HG03280 (cell line): ENCODE measurements around the gene MOSPD3.
A peak's percentile ranks its signal among the peaks of the same experiment; 100 is the strongest.
"Not testable (repeated sequence)": the region's sequence is repeated elsewhere in the genome, so short reads cannot be mapped to it uniquely, and the experiment has no call there.

Experiments used
- ATAC-seq: cut with Tn5 transposase; IDR thresholded peaks from one replicate; pipeline ENCODE4 v1.9.1; 2021; ENCODE audit warnings: mild to moderate bottlenecking, moderate library complexity; ENCODE audit not compliant: unreplicated experiment

Gene MOSPD3, protein sequence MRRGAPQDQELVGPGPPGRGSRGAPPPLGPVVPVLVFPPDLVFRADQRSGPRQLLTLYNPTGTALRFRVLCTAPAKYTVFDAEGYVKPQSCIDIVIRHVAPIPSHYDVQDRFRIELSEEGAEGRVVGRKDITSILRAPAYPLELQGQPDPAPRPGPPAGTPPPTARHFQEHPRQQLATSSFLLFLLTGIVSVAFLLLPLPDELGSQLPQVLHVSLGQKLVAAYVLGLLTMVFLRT

DNA sequence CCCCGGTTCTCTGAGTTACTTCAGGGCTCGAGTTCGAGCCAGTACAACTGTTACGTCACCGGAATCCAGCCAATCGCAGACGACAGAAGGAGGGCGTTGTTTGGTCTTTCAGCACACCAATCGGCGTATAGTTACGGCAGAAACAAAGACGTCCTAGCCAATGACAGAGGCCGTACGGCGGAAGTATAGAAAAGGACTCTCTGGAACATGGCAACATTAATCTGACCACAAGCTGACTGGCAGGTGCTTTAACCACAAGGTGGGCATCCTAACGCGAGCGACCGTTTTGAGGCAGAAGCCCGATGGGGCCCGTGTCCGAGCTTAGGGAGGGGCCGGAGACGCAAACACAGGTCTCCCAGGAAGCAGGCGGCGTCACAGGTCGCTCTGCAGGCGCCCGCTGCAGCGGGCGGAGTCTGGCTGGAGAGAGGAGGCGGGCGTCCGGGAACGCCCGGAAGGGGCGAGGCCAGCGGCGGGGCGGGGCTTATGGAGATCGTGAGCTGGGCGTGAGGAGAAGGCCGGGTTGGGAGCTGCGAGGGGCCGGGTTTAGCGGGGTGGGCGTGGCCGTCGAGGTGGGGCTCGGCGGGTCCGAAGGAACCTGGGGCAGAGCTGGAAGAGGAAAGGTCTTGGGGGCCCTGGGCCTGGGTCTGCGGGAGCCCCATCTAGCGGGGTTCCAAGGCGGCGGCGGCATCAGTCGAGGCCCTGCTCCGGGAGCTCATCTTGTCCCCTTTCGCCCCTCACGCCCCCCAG lies at the start of gene MOSPD3:
TSS of gene MOSPD3 (plus strand) at position 558 of the 747 bp plus-strand sequence. CDS start 252 bp downstream, outside the sequence.
- ATAC-seq, result peak; percentile 95

DNA sequence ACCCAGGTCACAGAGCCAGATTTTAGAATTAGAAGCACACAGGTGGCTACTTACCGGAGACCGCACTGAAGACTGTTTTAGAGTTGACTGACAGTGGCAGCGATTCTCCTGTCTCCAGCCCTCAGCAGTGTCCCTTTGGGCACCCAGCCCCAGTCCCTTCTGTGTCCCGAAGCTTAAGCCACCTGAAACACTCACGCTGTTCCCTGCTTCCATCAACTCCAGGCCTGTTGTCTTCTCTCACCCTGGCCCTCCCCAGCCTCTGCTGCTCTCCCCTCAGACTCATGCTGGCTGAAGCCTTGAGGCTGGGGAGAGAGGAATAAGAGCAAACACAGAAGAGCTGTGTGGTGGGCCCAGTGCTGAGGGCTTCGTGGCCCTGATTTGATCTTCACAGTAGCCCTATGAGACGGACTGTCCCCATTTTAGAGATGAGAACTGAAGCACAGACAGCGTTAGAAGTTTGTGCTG lies 49.2 kb upstream of the MOSPD3 start:
- ATAC-seq, result no peak

DNA sequence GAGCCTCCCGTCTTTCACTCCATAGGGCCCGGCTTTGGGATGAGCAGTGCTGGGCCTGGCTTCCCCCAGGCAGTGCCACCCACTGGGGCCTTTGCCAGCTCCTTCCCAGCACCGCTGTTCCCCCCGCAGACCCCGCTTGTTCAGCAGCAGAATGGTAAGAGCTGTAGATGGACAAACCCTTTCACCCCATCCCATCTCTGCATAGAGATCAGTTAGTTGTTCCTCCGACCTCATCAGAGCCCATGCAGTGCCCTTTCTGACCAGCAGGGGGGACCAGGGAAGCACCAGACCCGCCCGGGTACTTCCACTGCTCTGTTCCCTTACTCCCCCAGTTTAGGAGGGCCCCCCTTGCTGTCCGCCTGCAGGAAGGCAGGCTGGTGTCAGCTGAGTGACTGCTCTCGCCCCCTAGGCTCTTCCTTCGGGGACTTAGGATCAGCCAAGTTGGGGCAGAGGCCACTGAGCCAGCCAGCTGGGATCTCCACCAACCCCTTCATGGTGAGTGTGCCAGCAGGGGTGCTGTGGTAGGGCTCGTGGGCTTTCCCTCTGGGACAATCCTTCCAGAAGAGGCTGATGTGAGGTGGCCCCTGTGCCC lies 48.4 kb upstream of the MOSPD3 start:
- ATAC-seq, result no peak

DNA sequence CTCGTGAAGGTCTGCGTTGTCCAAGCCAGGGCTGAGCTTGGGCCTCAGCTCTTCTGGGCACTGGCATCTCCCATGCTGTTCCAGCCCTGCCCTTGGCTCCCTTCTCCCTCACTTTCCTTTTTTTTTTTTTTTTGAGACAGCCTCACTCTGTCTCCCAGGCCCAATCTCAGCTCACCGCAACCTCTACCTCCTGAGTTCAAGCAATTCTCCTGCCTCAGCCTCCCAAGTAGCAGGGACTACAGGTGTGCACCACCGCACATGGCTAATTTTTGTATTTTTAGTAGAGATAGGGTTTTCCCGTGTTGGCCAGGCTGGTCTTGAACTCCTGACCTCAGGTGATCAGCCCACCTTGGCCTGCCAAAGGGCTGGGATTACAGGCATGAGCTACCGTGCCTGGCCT lies 47.9 kb upstream of the MOSPD3 start:
- not testable (repeated sequence) for ATAC-seq

DNA sequence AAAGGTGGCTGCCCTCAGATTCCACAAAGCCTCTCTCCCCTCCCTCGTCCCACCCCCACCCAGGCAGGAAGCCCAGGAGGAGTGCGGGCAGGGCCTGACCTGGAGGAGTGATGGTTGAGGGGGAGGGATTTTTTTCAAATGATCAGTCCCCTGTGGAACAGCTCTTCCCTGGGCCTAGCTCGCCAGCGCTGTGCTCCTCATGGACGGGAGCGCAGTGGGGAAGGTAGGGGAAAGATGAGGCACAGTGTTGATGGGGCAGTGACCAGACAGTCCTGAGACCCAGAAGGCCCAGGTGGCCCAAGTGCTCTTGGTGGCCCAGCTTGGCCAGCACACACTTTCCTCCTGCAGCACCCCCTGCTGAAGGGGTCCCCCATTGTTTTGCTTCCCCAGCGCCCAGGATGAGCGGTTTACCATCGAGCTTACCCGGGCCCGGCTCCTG lies 47.2 kb upstream of the MOSPD3 start:
- no peak for ATAC-seq

DNA sequence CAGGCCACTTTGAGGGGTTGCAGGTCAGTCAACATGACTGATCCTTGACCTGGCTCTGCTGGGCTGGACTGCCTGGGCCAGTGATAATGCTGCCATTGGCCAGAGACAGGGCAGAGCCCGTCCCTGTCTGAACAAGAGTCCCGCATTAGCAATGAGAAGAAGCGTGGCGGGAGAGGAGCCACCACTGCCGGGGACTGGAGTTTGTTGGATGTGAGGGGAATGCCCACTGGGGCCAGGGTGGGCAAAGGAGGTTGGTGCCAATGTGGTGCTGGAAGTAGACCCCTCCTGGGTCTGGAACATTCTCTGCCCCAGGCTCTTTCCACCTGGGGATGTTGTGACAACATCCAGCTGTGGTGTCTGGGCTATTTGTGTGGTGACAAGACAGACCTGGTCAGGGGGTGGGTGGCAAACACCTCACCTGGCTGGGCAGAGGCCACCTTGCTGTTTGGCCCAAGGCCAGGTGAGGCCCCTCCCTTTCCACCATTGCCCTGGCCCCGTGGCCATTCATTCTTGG lies 46.3 kb upstream of the MOSPD3 start:
- ATAC-seq, result no peak

DNA sequence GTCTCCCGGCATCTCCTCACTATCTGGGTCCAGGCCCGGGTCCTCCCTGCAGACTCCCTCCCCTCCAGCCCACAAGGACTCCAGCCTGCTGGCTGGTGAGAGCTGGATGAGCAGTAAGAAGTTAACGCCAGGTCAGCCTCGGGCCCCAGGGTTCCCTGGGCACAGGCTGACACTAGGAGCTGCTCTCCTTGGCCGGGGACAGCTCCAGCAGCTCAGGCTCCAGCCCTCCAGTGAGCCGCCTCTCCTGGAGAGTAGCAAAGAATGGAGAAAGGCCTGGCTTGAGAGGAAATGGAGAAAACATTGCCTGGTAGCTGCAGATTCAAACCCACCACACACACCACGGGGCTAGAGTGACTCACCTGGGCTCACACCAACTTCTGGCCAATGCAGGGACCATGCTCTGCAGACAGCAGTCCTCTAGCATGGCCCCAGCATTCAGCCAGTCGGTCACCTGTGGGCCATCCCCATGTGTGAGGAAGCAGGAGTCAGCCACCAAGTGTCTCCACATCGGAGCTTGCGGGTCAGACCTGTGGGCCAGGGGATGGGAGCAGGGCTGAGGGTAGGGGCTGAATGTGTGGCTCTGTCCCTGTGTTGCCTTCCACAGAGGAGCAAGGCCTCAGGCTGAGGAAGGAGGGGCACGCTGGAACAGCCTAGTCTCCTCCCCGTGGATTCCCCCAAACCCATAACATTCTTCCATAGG lies 45.2 kb upstream of the MOSPD3 start:
- ATAC-seq, result no peak

DNA sequence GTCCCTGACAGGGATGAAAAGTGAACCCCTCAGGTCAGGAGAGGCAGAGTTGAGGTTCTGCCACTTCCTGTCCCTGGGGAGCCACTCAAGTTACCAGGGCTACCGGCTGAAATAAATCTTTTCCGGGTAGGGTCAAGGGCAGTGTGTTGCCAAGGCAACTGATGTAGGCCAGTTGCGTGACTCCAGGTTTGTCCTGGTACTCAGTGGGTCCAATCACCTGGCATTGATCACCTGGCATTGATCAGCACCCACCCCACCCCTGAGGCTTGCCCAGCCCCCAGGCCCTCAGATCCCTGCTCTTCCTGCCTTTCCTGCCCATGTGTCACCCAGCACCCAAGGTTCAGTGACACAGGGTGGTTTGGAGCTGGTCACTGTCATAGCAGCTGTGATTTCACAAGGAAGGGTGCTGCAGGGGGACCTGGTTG lies 44.6 kb upstream of the MOSPD3 start:
- no peak for ATAC-seq

DNA sequence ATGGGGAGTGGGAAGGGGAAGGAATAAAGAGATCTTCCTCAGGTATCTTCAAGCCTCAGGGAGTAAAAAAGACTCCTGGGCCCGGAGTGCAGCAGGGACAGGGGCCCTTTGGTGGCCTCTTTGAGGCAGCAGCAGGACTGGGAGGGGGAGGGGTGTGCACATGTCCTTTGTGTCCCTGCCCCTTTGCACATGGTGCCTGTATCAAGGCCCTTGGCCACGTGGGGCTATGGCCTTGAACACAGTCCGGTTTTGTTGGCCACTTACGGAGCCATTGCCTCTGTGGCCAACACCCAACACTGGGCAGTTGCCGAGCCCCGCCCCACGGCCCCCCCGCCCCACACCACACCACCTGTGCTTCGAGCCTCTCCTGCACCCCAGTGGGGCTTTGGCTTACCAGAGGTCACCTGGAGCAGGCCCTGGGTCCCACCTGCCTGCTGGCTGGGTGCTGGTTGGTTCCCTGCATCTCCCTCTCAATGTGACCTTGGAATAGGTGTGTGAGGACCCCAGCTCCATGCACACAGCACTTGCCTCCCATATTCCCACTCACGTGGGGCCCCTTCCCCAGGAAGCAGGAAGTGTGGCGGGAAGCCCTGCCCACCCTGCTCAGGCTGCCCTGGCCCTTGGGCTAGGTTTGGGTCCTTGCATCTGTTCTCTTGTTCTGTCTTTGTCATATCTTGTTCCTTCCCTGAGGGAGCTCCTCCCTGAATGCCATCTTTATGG lies 44.0 kb upstream of the MOSPD3 start:
- ATAC-seq, result no peak

DNA sequence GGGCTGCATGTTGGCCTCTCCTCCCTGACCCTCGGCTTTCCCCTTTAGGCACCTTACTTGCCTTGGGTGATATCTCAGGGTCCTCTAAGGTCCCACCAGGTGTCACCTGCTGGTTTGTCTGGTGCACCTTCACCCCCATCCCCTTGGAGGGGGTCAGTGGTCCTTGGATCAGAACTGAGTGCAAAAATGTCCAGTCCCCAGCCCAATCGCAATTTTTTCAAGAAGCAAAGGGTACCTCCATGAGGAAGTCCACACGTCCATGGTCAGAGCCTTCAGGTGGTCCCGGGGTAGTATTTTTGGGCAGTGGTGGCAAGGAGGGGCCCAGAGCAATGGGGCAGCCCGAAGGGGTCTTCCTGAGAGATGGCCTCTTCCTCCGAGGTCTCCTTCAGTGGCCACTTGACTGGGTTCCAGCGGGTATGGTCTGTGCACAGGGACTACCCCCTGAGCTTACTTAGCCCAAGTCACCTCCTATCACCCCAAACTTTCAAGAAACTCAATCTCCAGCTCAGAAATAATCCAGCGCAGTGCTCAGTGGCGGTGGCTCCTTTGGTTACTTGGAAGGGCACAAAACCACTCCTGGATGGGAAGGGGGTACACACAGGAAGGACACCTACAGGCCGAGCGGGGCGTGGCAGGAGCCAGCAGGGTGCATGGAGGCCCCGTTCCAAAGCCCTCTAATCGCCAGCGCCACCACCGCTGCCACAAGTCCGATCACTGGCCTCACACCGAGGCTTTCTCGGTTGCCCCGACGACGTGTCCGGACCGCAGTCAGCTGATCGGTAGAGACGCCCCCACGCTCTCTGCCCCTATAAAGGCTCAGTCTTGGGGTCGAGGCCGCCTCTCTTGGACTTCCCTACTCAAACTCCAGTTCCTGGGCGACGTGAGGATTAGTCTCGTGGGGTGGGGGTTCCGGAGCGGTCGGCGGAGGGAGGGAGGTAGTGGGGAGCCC lies 43.2 kb upstream of the MOSPD3 start:
- peak; percentile 46 for ATAC-seq

DNA sequence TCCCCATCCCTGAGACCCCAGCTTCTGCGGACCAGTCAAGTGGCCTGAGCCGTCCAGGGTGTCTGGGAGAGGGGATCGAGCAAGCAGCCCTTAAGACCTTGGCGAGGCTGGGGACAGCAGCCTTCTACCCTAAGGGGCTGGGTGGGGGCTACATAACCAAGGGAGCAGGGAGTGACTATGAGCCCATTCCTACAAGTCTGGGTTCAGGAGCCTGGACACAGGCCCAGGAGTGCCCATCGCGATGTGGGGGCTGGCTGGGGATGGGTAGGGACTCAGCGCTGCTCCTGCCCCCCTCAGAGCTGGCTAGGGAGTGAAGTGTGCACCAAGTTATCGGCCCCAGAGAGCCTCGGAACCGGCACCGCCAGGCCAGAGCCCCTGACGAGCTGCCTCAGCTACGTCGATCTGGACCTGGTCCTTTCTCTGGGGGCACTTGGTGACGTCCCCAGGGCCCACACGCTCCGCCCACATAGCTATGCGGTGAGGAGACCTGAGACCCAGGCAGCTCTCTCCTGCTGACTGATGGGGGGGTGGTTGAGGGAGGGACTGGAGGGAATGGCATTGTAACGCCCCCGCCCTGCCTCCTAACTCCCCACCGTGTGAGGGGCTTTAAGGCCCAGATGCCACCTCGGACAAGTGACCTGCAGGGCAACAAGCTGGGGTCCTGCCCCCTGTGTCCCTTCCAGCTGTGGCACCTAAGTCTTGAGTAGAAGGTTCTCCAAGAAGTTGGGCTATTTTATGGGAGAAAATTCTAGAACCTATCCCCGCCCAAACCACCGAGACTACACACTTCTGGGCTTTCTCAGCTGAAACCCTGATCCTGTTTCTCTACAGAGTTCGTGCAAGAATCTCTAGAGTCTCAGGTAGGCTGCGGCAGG lies 41.1 kb upstream of the MOSPD3 start:
- no peak for ATAC-seq

DNA sequence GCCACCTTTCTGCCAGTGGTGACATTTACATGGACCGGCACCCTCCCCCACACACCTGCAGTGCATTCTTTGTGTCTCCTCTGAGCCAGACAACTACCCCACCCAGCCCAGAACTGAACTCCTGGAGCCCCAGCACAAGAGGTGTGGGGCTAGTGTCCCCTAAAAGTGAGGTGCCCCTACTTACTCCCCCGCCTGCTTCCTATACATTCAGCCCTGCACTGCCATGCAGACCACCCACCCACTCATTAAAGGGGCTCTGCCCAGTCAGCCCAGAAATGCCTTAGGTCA lies 40.6 kb upstream of the MOSPD3 start:
- no peak for ATAC-seq

DNA sequence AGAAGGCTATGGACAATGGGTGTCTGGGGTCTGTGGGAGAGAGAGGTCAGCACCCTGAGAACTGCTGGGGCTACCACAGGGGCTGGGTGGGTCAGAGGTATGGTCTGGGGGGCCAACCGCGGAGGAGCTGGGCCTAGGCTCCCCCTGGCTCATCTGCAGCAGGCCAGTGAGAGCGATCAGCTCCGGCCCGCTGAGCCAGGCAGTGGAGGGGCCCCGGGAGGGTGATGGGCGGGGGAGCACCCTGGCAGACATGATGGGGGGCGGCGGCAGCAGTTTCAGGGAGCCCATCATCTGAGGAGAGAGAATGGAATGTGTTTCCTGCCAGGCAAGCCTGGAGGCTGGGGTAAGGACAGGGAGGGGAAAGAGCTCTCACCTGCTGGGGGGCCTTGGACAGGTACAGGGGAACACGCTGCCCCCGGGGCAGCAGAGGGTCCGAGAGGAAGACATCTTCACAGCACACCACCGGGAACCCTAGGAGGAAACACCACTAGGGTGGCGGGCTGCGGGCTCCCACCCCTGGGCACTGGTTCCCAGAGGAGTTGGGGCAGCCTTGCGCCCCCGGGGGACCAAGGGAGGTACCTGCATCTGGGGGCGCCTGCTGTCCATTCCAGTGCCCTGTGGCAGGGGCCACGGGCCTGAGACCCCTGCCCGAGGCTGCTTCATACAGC lies 39.9 kb upstream of the MOSPD3 start:
- no peak for ATAC-seq

DNA sequence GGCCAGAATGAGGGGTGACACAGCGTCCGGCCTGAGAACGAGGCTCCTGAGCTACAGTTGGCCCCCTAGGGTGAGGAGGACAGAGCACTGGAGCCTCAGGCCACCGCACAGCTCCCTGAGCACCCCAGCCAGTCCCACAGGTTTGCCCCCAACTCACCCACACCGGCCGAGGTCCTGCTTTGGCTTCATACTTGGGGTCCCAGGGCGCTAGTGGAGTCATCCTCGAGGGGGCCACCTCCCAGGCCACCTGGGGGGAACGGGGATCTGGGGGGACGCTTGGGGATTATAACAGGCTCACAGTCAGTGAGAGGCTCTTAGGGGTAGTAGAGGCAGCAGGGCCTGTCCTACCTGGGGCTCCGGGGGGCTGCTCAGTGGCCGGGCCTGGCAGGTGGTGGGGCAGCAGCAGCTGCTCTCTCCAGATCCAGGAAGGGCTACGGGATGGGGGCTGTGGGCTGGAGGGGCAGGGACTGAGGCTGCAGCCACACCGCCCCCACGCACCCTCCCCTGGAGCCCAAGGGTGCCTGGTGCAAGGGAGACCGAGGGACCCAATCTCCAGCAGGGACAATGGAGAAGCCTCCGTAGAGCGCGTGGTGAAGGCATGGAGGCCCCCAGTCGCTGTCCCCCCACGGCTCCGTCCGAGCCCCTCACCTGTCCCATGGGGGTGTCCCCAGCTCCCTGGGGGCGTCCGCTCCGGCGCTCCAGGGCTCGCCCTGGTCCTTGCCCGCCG lies 39.2 kb upstream of the MOSPD3 start:
- ATAC-seq, result no peak

DNA sequence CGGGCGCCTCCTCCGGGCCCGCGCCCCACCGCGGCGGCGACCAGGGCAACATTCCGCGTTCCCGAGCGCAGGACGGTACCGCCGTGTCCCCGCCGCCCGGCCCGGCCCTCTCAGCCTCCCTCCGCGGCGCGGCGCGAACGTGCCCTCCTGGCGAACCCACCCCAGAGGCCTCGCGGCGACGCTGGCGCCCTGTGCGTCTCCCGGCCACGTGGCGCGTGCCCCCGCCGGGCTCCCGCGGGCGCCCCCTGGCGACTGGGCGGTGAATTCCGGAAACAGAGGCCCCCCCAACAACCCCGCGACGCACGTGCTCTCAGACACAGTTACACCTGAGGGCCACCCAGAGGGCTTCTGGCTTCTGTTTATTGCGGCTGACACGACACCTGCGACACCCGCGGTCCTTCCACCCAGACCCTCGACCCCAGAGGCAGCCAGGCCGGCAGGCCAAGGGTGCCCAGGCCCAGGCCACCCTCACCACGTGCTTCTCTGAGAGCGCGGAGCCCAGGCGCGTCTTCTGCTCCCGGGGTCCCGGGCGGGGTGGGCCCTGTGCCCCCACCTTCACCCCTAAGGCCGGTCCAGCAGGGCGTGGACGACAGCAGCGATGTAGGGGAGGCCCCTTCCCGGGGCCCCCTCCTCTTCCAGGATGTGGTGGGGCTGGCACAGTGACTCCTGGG lies 38.5 kb upstream of the MOSPD3 start, which contains the start of gene SAP25:
TSS of gene SAP25 (minus strand) at position 210 of the 671 bp plus-strand sequence. CDS start at position 52, 158 bp downstream.
- no peak for ATAC-seq

DNA sequence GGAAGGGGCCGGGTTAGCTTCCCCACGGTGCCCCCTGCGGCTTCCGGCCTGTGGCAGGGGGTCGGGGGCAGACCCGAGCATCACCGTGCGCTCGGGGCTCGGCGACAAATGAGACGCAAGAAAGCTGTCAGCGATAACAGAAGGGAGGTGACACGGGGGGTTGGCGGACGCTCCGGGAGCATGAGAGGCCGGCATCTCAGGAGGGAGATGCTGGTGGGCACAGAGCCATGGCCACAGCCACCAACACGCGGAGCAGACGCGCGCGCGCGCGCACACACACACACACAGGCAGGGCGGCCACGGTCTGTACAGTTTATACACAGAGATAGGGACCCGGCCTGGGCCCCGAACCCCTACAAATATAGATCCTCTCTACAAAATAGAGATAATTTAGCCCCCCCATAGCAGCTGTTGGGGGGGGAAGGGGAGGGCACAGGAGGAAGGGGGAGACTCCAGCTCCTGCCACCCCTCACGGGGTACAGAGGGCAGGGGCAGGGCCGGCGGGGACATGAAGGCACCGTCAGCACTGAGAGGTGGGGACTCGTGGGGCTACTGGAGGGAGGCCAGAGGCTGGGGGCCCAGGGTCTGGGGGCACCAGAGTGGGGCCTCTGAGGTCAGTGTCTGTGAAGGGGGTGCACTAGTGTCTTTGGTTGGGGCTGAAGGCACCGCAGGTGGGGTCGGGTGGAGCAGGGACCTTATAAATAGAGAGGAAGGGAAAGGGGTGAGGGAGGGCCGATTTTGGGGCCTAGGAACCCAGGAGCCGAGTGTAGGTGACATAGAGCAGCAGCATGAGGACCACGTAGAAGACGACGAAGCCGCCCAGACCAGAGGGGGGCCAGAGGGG lies 37.8 kb upstream of the MOSPD3 start:
- ATAC-seq, result no peak
